Neuronal stem cell (in vitro differentiated cells): ENCODE data around the gene CLEC16A.
A peak's percentile ranks its signal among the peaks of the same experiment; 100 is the strongest.

Experiments
- DNase-seq: peaks from one replicate; pipeline ENCODE4 v3.0.0-alpha.2; 2013; ENCODE audit warnings: low spot score
- H2AFZ ChIP-seq: one replicate; pipeline ENCODE4 v1.6.1; 2013; ENCODE audit warnings: mild to moderate bottlenecking, low read length, inconsistent platforms
- H2AK5ac ChIP-seq: 2 replicates; pipeline ENCODE4 v1.6.1; 2013; ENCODE audit warnings: low read depth, mild to moderate bottlenecking, inconsistent platforms, low read length, moderate library complexity, mixed read lengths
- H2BK120ac ChIP-seq: 2 replicates; pipeline ENCODE4 v1.6.1; 2013; ENCODE audit warnings: low read depth, mild to moderate bottlenecking, inconsistent platforms, low read length, moderate library complexity, mixed read lengths
- H2BK12ac ChIP-seq: one replicate; pipeline ENCODE4 v1.6.1; 2013; ENCODE audit warnings: low read length, inconsistent platforms
- H2BK15ac ChIP-seq: 2 replicates; pipeline ENCODE4 v1.6.1; 2013; ENCODE audit warnings: mild to moderate bottlenecking, low read length, inconsistent platforms, mixed read lengths
- H2BK5ac ChIP-seq: one replicate; pipeline ENCODE4 v1.6.1; 2013; ENCODE audit warnings: inconsistent platforms, mild to moderate bottlenecking, low read length, moderate library complexity
- H3K14ac ChIP-seq: one replicate; pipeline ENCODE4 v1.6.1; 2013; ENCODE audit warnings: low read length, inconsistent platforms
- H3K18ac ChIP-seq: 2 replicates; pipeline ENCODE4 v1.6.1; 2013; ENCODE audit warnings: low read length, inconsistent platforms
- H3K23ac ChIP-seq: 2 replicates; pipeline ENCODE4 v1.6.1; 2013; ENCODE audit warnings: low read depth, mild to moderate bottlenecking, mixed read lengths, low read length, inconsistent platforms; ENCODE audit not compliant: poor library complexity
- H3K27ac ChIP-seq: replicated peaks from 3 replicates; pipeline ENCODE4 v1.5.1; 2013; ENCODE audit warnings: low read length, inconsistent platforms
- H3K27me3 ChIP-seq, 3 experiments: 2 replicates each; pipeline ENCODE4 v1.6.1; 2013; ENCODE audit warnings: low read length in 3 of 3, mild to moderate bottlenecking in 2 of 3, inconsistent platforms in 1 of 3, low read depth in 1 of 3, mixed read lengths in 1 of 3, moderate library complexity in 1 of 3; ENCODE audit not compliant: control insufficient read depth in 3 of 3, insufficient read depth in 3 of 3
- H3K36me3 ChIP-seq, 2 donors: replicated peaks in 1 of 2; 2 replicates each; pipeline ENCODE4 v1.6.1; 2013; ENCODE audit warnings: low read length in 2 of 2; ENCODE audit not compliant: control insufficient read depth in 2 of 2, insufficient read depth in 2 of 2
- H3K4ac ChIP-seq: 2 replicates; pipeline ENCODE4 v1.6.1; 2013; ENCODE audit warnings: inconsistent platforms, mild to moderate bottlenecking, low read length, moderate library complexity
- H3K4me1 ChIP-seq, 2 donors: 1 replicate in 1 of 2; 2 replicates in 1 of 2; pipeline ENCODE4 v1.6.1; 2013; ENCODE audit warnings: low read length in 2 of 2, low read depth in 1 of 2; ENCODE audit not compliant: control insufficient read depth in 2 of 2, insufficient read depth in 1 of 2
- H3K4me2 ChIP-seq: one replicate; pipeline ENCODE4 v1.6.1; 2013; ENCODE audit warnings: mild to moderate bottlenecking, low read length, inconsistent platforms; ENCODE audit not compliant: insufficient read depth, poor library complexity, severe bottlenecking
- H3K4me3 ChIP-seq, 2 donors: 2 replicates each; pipeline ENCODE4 v1.5.1; 2013; ENCODE audit warnings: low read length in 2 of 2, mild to moderate bottlenecking in 2 of 2, inconsistent platforms in 1 of 2, moderate library complexity in 1 of 2
- H3K79me1 ChIP-seq: one replicate; pipeline ENCODE4 v1.6.1; 2013; ENCODE audit warnings: low read depth, mild to moderate bottlenecking, inconsistent platforms, low read length, moderate library complexity
- H3K9ac ChIP-seq: one replicate; pipeline ENCODE4 v1.6.1; 2013; ENCODE audit warnings: mild to moderate bottlenecking, low read depth, low read length, inconsistent platforms; ENCODE audit not compliant: poor library complexity
- H3K9me3 ChIP-seq, 2 donors: replicated peaks in 1 of 2; 2 replicates each; pipeline versions ENCODE3 to v1.6.1; 2013; ENCODE audit warnings: low read length in 2 of 2, mild to moderate bottlenecking in 2 of 2, inconsistent platforms in 1 of 2, low read depth in 1 of 2, mixed read lengths in 1 of 2, moderate library complexity in 1 of 2; ENCODE audit not compliant: control insufficient read depth in 2 of 2, insufficient read depth in 1 of 2
- H4K8ac ChIP-seq: one replicate; pipeline ENCODE4 v1.6.1; 2013; ENCODE audit warnings: low read depth, mild to moderate bottlenecking, inconsistent platforms, low read length, moderate library complexity
- H4K91ac ChIP-seq: one replicate; pipeline ENCODE4 v1.6.1; 2013; ENCODE audit warnings: low read length, low read depth, mild to moderate bottlenecking, inconsistent platforms; ENCODE audit not compliant: poor library complexity
- WGBS, 2 donors: extraction: QIAGEN DNeasy Blood & Tissue Kit; methylation state at CpG; one replicate each; pipeline ENCODE4 v1.1.7; 2013; ENCODE audit warnings: missing lambda C conversion rate in 2 of 2, mixed read lengths in 1 of 2; ENCODE audit not compliant: insufficient read length in 2 of 2, insufficient replicate concordance in 1 of 2; ENCODE audit errors: extremely low coverage in 2 of 2; 5-methylcytosine and 5-hydroxymethylcytosine counted together

The CLEC16A gene

DNA sequence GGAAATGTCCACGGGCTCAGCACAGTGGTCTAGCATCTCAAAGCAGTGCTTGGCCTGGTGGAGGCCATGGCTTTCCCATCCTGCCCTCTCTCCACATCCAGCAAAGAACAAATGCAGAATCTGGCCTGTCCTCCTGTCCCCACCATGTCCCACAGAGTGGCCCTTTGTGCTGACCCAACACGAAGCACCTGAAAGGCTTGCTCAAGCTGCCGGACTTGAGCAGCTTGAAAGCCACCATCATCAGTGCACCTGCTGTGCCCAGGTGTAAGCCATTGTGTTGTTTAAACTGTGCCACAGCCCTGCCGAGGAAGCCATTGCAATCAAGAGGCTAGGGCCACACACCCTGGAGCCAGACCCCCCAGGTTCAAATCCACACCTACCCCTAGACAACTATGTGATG is 196.1 kb downstream of the CLEC16A start:
- H3K79me1 ChIP-seq, result no peaks in the 10 kb centered on the region
- no peak overlapping the region for H3K27ac ChIP-seq

DNA sequence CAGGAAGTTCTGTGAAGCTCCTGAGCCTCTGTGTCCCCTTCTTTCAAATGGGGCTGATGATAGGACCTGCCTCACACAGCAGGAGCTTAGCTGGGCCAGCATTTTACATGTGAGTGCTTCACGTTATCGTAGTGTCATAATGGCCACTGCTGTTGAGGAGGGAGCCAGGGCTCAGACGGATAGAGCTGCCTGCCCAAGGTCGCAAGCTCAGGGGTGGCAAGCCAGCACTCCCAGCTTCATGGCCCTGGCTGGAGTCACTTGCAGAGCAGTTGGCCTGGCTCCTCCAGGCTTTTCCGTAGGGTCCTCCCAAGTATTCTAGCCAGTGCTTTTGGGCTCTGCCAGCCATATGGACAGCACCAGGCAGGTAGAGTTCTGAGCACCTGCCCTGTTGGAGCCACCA is 196.5 kb downstream of the CLEC16A start:
- H4K8ac ChIP-seq, result no peak overlapping the region

More for the DNA sequence above, 196.1 kb downstream of the CLEC16A start:
- no peak overlapping the region for H4K91ac ChIP-seq
- no CpG with 5 or more reads among the region's 4 CpGs for WGBS, 2 donors
- no peak overlapping the region for H4K8ac ChIP-seq
- H3K9me3 ChIP-seq, result no peaks in the 10 kb centered on the region
- H3K4me3 ChIP-seq, result no peak overlapping the region
- H3K4me2 ChIP-seq, result no peak overlapping the region
- no peak overlapping the region for H3K14ac ChIP-seq
- no peak overlapping the region for H2BK15ac ChIP-seq
- H3K4ac ChIP-seq, result no peak overlapping the region
- no peak overlapping the region for H2BK12ac ChIP-seq
- no peak overlapping the region for H3K23ac ChIP-seq
- no peak overlapping the region for H3K9ac ChIP-seq
- peak overlapping the region; percentile 47 for H2BK120ac ChIP-seq
- DNase-seq, result no peak
- H3K4me1 ChIP-seq, result peaks cover 9 to 16% of the 10 kb centered on the region in 2 donors
- H2AFZ ChIP-seq, result no peak overlapping the region
- H3K36me3 ChIP-seq, result no peaks in the 10 kb centered on the region
- H3K27me3 ChIP-seq, result no peaks in the 10 kb centered on the region
- H3K18ac ChIP-seq, result no peak overlapping the region
- peak overlapping the region; percentile 2 for H2AK5ac ChIP-seq
- H2BK5ac ChIP-seq, result no peak overlapping the region

DNA sequence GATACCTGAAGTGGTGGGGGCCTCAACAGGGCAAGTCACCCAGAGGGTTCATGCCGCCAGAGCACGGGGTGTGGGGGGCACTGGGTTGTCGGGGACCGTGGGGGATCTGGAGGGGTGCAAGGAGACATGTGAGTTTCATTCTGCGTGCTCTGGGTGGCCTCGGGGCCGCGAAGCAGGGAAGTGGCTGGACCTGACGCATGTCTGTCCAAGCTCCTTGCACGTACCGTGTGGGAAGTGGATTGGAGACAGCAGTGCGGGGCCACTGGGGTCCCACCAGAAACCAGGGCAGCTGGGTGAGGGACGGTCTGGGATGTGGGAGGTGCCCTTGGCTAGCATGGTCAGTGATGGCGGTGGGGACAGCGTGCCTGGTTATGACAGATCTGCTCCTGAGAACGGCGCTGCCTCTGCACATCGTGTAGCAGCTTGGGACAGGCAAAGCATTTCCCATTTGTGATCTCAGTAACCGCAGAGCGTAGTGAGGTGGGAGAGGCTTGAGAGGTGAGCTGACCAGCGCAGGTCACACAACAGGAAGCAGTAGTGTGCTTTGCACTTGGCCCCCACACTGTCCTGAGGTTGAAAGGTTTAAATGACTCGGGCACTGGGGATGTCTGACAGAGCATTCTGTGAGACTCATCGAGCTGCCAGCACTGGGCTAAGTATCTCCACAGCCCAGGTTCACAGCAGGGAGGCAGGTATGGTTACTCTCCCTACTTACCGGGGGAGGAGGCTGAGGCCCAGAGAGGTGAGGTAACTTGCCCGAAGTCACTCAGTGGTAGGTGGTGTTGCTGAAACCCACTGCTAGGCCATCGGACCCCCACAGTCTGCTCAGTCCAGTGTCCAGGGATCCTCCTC is 197.3 kb downstream of the CLEC16A start:
- Histone ChIP-seq H4K91ac (no peak overlapping the region), H2BK5ac (peak overlapping the region; percentile 42), H3K9ac (peak overlapping the region; percentile 60), H3K4me1 (peaks cover 9 to 16% of the 10 kb centered on the region in 2 donors), H2BK15ac (no peak overlapping the region), H2BK12ac (no peak overlapping the region), H3K27me3 (no peaks in the 10 kb centered on the region), H4K8ac (no peak overlapping the region), H3K4me3 (peak overlapping the region in 1 of 2 donors; percentile 16), H3K9me3 (no peaks in the 10 kb centered on the region), H3K18ac (peak overlapping the region; percentile 58), H3K79me1 (no peaks in the 10 kb centered on the region), H3K4ac (no peak overlapping the region), H2BK120ac (no peak overlapping the region), H3K36me3 (no peaks in the 10 kb centered on the region), H3K27ac (no peak overlapping the region), H2AFZ (no peak overlapping the region), H3K23ac (peak overlapping the region; percentile 44), H3K4me2 (no peak overlapping the region), H2AK5ac (peak overlapping the region; percentile 9), H3K14ac (peak overlapping the region; percentile 60)
- DNase-seq, result no peak
- no CpG with 5 or more reads among the region's 26 CpGs for WGBS, 2 donors

More for the DNA sequence above, 196.5 kb downstream of the CLEC16A start:
- Histone ChIP-seq H3K9ac (no peak overlapping the region), H3K18ac (no peak overlapping the region), H2AFZ (no peak overlapping the region), H2AK5ac (no peak overlapping the region), H3K9me3 (no peaks in the 10 kb centered on the region), H2BK5ac (no peak overlapping the region), H3K14ac (peak overlapping the region; percentile 60), H3K4me2 (no peak overlapping the region), H3K4me3 (no peak overlapping the region), H4K91ac (no peak overlapping the region), H2BK15ac (no peak overlapping the region), H3K4ac (no peak overlapping the region), H2BK120ac (no peak overlapping the region), H2BK12ac (no peak overlapping the region), H3K27me3 (no peaks in the 10 kb centered on the region), H3K36me3 (no peaks in the 10 kb centered on the region), H3K27ac (no peak overlapping the region), H3K4me1 (peaks cover 9 to 16% of the 10 kb centered on the region in 2 donors), H3K23ac (no peak overlapping the region), H3K79me1 (no peaks in the 10 kb centered on the region)
- WGBS, 2 donors, result no CpG with 5 or more reads among the region's 5 CpGs
- DNase-seq, result no peak

DNA sequence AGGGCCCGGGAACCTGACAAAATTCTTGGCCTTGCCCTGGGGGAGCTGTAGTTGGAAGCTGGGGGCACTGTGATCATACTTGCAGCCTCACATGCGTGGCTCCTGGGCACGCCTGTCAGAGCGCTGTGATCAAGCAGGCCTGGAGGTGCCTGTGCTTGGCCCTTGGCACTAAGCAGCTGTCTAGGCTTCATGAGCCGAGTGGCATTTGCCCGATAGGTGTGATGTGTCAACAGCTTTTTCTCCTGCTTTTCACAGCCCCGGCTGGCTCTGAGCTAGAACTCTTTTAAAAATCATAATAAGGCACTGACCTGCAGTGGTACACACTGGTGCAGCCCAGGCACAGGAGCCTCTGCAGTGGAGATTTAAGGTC is 197.9 kb downstream of the CLEC16A start:
- H3K36me3 ChIP-seq, result no peaks in the 10 kb centered on the region
- no peak overlapping the region for H2AFZ ChIP-seq
- no CpG with 5 or more reads among the region's 7 CpGs for WGBS, 2 donors
- no peak overlapping the region for H4K8ac ChIP-seq
- no peak overlapping the region for H3K14ac ChIP-seq
- no peak overlapping the region for H3K4me2 ChIP-seq
- peaks cover 9 to 16% of the 10 kb centered on the region in 2 donors for H3K4me1 ChIP-seq
- no peak overlapping the region for H3K18ac ChIP-seq
- no peaks in the 10 kb centered on the region for H3K27me3 ChIP-seq
- no peak overlapping the region for H2BK15ac ChIP-seq
- H3K9me3 ChIP-seq, result no peaks in the 10 kb centered on the region
- peak overlapping the region; percentile 42 for H2BK5ac ChIP-seq
- H3K4ac ChIP-seq, result no peak overlapping the region
- no peak overlapping the region for H4K91ac ChIP-seq
- no peaks in the 10 kb centered on the region for H3K79me1 ChIP-seq
- H3K23ac ChIP-seq, result no peak overlapping the region
- H3K4me3 ChIP-seq, result no peak overlapping the region
- H2BK120ac ChIP-seq, result no peak overlapping the region
- no peak overlapping the region for H2BK12ac ChIP-seq
- no peak overlapping the region for H3K27ac ChIP-seq
- DNase-seq, result no peak
- H3K9ac ChIP-seq, result no peak overlapping the region
- no peak overlapping the region for H2AK5ac ChIP-seq
